Progenitor cell of endocrine pancreas (in vitro differentiated cells): ENCODE measurements around the gene ACAP3. TPM values are rescaled to one million over a fixed set of nuclear protein-coding genes. Genes with fewer than 3 reads are reported as not detected.

Experiments used
- DNase-seq: peaks from one replicate; pipeline ENCODE4 v3.0.0; 2021; ENCODE audit warnings: low spot score; ENCODE audit not compliant: unreplicated experiment
- H3K27ac Mint-ChIP-seq: 2 replicates; pipeline ENCODE4 v1.8.0; 2021; ENCODE audit warnings: mild to moderate bottlenecking, moderate library complexity, mixed read lengths
- H3K27me3 Mint-ChIP-seq: 2 replicates; pipeline ENCODE4 v1.8.0; 2021; ENCODE audit warnings: mixed read lengths
- H3K36me3 Mint-ChIP-seq: 2 replicates; pipeline ENCODE4 v1.8.0; 2022; ENCODE audit warnings: mixed read lengths; ENCODE audit not compliant: insufficient read depth
- H3K4me1 Mint-ChIP-seq: 2 replicates; pipeline ENCODE4 v1.8.0; 2021; ENCODE audit warnings: low read depth, mixed read lengths
- H3K4me3 Mint-ChIP-seq: 2 replicates; pipeline ENCODE4 v1.8.0; 2021; ENCODE audit warnings: low read depth, mild to moderate bottlenecking, moderate library complexity, mixed read lengths
- H3K9me3 Mint-ChIP-seq: 2 replicates; pipeline ENCODE4 v1.8.0; 2021; ENCODE audit warnings: low read depth, mixed read lengths
- total RNA-seq: library from RNA; stranded (reverse); gene quantifications from 2 replicates; pipeline ENCODE4 v1.2.1, GENCODE V29; 2021
- TF ChIP-seq, protein P1 (sequence below): fragments of 200-600 bp; sonication (generic); IDR thresholded peaks from one replicate; pipeline ENCODE4 v1.5.0; 2021; ENCODE audit warnings: antibody characterized with exemption, mild to moderate bottlenecking; ENCODE audit not compliant: unreplicated experiment

ACAP3 gene
- total RNA-seq, 1 donor from 2014 or later: 111 TPM

- no peaks in the 10 kb centered on the region for H3K4me1 Mint-ChIP-seq
- H3K27me3 Mint-ChIP-seq: peaks cover 3% of the 10 kb centered on the region
- H3K27ac Mint-ChIP-seq: no peak overlapping the region
- TF ChIP-seq, protein P1, sequence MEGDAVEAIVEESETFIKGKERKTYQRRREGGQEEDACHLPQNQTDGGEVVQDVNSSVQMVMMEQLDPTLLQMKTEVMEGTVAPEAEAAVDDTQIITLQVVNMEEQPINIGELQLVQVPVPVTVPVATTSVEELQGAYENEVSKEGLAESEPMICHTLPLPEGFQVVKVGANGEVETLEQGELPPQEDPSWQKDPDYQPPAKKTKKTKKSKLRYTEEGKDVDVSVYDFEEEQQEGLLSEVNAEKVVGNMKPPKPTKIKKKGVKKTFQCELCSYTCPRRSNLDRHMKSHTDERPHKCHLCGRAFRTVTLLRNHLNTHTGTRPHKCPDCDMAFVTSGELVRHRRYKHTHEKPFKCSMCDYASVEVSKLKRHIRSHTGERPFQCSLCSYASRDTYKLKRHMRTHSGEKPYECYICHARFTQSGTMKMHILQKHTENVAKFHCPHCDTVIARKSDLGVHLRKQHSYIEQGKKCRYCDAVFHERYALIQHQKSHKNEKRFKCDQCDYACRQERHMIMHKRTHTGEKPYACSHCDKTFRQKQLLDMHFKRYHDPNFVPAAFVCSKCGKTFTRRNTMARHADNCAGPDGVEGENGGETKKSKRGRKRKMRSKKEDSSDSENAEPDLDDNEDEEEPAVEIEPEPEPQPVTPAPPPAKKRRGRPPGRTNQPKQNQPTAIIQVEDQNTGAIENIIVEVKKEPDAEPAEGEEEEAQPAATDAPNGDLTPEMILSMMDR: no peak
- no peak overlapping the region for H3K4me3 Mint-ChIP-seq
- DNase-seq: no peak
- no peaks in the 10 kb centered on the region for H3K9me3 Mint-ChIP-seq
- H3K36me3 Mint-ChIP-seq: no peaks in the 10 kb centered on the region
Measured at GRCh38 chr1:1245178-1245816, 62.4 kb downstream of the ACAP3 start.

- Mint-ChIP-seq H3K36me3 (no peaks in the 10 kb centered on the region), H3K9me3 (no peaks in the 10 kb centered on the region), H3K27me3 (peaks cover 3% of the 10 kb centered on the region), H3K4me3 (no peak overlapping the region), H3K4me1 (no peaks in the 10 kb centered on the region), H3K27ac (no peak overlapping the region)
- TF ChIP-seq, protein P1: no peak
- no peak for DNase-seq
Measured at GRCh38 chr1:1244192-1244811, 63.4 kb downstream of the ACAP3 start.

GRCh38 chr1:1243807-1244191 lies 63.9 kb downstream of the ACAP3 start:
- TF ChIP-seq, protein P1: no peak
- no peaks in the 10 kb centered on the region for H3K4me1 Mint-ChIP-seq
- no peak for DNase-seq
- no peak overlapping the region for H3K27ac Mint-ChIP-seq
- H3K27me3 Mint-ChIP-seq: peaks cover 3% of the 10 kb centered on the region
- H3K36me3 Mint-ChIP-seq: no peaks in the 10 kb centered on the region
- no peak overlapping the region for H3K4me3 Mint-ChIP-seq
- H3K9me3 Mint-ChIP-seq: no peaks in the 10 kb centered on the region

GRCh38 chr1:1243266-1243660 lies 64.5 kb downstream of the ACAP3 start:
- no peak overlapping the region for H3K4me3 Mint-ChIP-seq
- H3K4me1 Mint-ChIP-seq: no peaks in the 10 kb centered on the region
- H3K9me3 Mint-ChIP-seq: no peaks in the 10 kb centered on the region
- no peaks in the 10 kb centered on the region for H3K36me3 Mint-ChIP-seq
- H3K27ac Mint-ChIP-seq: no peak overlapping the region
- TF ChIP-seq, protein P1: no peak
- H3K27me3 Mint-ChIP-seq: peaks cover 3% of the 10 kb centered on the region
- DNase-seq: no peak

- H3K27me3 Mint-ChIP-seq: no peaks in the 10 kb centered on the region
- H3K9me3 Mint-ChIP-seq: no peaks in the 10 kb centered on the region
- H3K27ac Mint-ChIP-seq: no peak overlapping the region
Measured at GRCh38 chr1:1242461-1243265, 65.1 kb downstream of the ACAP3 start.

More at GRCh38 chr1:1242461-1243265, 65.1 kb downstream of the ACAP3 start:
- H3K4me1 Mint-ChIP-seq: peaks cover 2% of the 10 kb centered on the region
- TF ChIP-seq, protein P1: no peak
- DNase-seq: no peak
- no peak overlapping the region for H3K4me3 Mint-ChIP-seq
- no peaks in the 10 kb centered on the region for H3K36me3 Mint-ChIP-seq
